H54 (cell line): ENCODE measurements around the gene FAIM.
"Not testable (repeated sequence)": the region's sequence is repeated elsewhere in the genome, so short reads cannot be mapped to it uniquely, and the experiment has no call there.

ENCODE experiments used
- DNase-seq: peaks from one replicate; pipeline ENCODE4 v3.0.0; 2011; ENCODE audit warnings: low spot score, mixed read lengths; ENCODE audit not compliant: insufficient read length
- FAIRE-seq: peaks from 3 replicates; lab custom pipeline; 2011; peaks lifted over from hg19 to GRCh38; lab: Jason Lieb, UNC
- POLR2A ChIP-seq: IDR thresholded peaks from 2 replicates; pipeline ENCODE4 v1.6.1; 2011; ENCODE audit warnings: low read depth, mild to moderate bottlenecking, low read length

The FAIM gene

DNA sequence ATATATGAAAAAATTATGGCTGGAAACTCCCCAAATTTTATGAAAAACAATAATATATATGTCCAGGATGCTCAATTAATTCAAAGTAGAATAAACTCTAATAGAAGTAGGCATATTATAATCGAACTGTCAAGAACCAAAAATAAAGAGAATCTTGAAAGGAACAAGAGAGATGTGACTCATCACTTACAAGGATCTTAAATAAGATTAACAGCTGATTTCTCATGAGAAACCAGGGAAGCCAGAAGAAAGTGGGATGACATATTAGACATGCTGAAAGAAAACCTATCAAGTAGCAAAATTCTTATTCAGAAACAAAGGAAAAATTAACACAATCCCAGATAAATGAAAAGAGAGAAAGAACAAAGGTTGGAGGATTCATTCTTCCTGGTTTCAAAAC is 66.8 kb downstream of the FAIM start:
- peak; percentile 58 for FAIRE-seq
- no peak for TF ChIP-seq POLR2A
- no peak for DNase-seq

DNA sequence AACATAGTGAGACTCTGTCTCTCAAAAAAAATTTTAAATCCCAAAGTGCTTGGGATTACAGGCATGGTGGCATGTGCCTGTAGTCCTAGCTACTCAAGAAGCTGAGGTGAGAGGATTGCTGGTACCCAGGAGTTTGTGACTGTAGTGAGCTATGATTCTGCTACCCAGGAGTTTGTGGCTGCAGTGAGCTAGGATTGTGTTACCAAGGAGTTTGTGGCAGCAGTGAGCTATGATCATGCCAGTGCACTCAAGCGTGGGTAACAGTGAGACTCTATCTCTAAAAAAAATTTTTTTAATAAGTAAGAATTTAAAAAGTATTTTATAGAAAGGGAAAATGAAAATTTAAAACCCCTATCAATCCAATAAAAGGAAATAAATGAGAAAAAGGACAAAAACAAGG is 69.5 kb downstream of the FAIM start:
- DNase-seq (no peak), FAIRE-seq (no peak)
- TF ChIP-seq POLR2A: no peak

DNA sequence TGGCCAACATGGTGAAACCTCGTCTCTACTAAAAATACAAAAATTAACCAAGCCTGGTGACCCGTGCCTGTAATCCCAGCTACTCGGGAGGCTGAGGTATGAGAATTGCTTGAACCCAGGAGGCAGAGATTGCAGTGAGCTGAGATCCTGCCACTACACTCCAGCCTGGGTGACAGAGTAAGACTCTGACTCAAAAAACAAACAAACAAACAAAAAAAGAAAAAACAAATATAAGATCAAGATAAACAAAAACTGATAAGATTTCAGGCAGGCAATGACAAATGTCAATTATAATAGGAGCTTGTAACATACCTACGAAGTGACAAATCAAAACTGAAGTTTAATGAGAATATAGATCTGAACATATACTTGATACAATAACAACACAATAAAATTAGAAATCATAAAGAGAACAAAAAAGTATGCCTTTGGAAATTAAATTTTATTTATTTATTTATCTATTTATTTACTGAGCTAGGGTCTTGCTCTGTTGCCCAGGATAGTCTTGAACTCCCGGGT is 70.4 kb downstream of the FAIM start:
- TF ChIP-seq POLR2A: no peak
- DNase-seq: no peak
- FAIRE-seq: no peak

DNA sequence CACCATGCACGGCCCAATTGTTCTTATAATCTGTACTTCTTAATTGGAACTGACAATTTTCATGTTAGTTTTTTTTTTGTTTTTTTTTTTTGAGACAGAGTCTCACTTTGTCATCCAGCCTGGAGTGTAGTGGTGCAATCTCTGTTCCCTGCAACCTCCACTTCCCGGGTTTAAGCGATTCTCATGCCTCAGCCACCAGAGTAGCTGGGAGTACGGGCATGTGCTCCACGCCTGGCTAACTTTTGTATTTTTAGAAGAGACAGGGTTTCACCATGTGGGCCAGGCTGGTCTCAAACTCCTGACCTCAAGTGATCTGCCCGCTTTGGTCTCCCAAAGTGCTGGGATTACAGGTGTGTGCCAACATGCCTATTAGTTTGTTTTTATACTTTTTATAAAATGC is 72.4 kb downstream of the FAIM start:
- DNase-seq, FAIRE-seq: not testable (repeated sequence)

DNA sequence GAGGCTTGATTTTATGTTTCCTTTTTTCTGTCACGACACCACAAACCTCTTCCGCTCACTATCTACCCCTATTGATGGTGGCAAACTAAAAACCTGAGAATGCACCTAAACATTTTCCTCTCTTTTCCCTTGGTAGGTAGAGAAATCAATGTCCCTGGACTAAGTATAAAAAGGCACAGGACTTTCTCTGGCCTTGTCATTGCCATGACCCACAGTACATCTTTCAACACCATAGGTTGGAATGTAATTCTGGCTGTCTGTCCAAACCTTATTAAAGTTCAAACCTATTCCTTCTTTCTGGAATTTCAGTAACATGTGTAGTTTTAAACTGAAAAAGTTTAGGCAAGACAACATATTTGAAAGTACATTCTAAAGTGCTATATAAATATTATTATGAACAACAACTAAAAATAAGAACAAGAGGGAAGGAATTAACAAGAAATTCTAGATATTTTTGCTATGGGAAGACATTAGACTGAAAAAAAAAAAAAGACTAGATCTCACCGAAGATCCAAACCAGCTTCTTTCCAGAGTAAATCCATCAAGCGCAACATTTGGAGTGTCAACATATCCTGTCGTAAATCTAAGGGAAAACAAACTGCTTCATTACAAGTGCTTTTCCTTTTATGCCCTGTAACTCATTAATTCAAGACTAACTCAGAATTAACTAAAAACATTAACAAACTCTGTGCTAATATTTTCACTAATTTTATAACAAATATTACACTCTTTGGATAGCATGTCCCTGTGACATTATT is 73.1 kb downstream of the FAIM start:
- no peak for FAIRE-seq
- no peak for TF ChIP-seq POLR2A
- no peak for DNase-seq

DNA sequence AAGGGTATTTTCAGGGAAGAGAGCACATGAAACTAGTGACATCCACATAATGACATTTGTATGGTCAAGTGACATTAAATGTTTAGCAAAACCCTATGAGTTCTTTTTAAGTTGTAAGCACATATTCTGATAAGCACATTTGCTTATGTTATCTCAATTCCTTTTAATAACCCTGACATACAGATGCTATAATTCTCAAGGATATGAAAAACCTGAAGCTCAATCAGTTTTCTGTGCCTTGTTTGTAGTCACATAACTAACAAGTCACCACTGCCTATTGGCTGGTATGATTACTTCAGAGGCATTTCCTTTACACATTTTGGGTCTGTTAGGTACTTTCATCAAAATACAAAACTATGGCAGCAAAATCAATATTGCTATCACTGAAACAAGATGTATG is 74.1 kb downstream of the FAIM start:
- no peak for DNase-seq
- FAIRE-seq: peak; percentile 30
- TF ChIP-seq POLR2A: no peak
